H1 (cell line): ENCODE results near the gene ZNF407. TPM values are rescaled to one million over a fixed set of nuclear protein-coding genes. Genes with fewer than 3 reads are reported as not detected.

Source experiments
- CBX8 ChIP-seq: fragments of 300-800, 300-1000 bp; sonication (generic); IDR thresholded peaks from 2 replicates; pipeline ENCODE4 v1.7.1; 2016; ENCODE audit warnings: low read depth, low read length, borderline replicate concordance
- CEBPB ChIP-seq: IDR thresholded peaks from 2 replicates; pipeline ENCODE4 v1.6.1; 2012; ENCODE audit warnings: low read depth, low read length
- CTBP2 ChIP-seq: IDR thresholded peaks from 2 replicates; pipeline ENCODE4 v1.7.0; 2011; ENCODE audit warnings: borderline replicate concordance, mild to moderate bottlenecking, moderate library complexity, mixed read lengths, low read length; ENCODE audit not compliant: insufficient read depth, insufficient read length
- EP300 ChIP-seq, 2 experiments: IDR thresholded peaks; 1 replicate in 1 of 2; 2 replicates in 1 of 2; pipeline ENCODE4 v1.6.1; 2011 to 2012; ENCODE audit warnings: low read depth in 2 of 2, low read length in 2 of 2, mild to moderate bottlenecking in 2 of 2, borderline replicate concordance in 1 of 2, inconsistent platforms in 1 of 2, moderate library complexity in 1 of 2
- PHF8 ChIP-seq: fragments of 200-600 bp; sonication (generic); conservative IDR thresholded peaks from 2 replicates; pipeline ENCODE4 v1.7.1; 2012; ENCODE audit warnings: low read depth, mild to moderate bottlenecking, inconsistent platforms, low read length, moderate library complexity
- polyA plus RNA-seq, 7 experiments: library from polyadenylated mRNA; depleted of rRNA in 3 of 7; stranded (reverse) in 5 of 7; unstranded in 2 of 7; fragments of >200 nt in 5 of 7; fragments of 200-250 nt in 2 of 7; gene quantifications; 1 replicate in 5 of 7; 2 replicates in 1 of 7; 4 replicates in 1 of 7; pipeline versions ENCODE4 v1.2.1 to v1.2.3, GENCODE V29; 2011 to 2013; ENCODE audit warnings: missing spikeins in 2 of 7, mixed read lengths in 2 of 7
- total RNA-seq: library from RNA; stranded (reverse); fragmentation: NEBNext Ultra II Directional; extraction: Animal tissue kit (Norgen Biotek cat#: 25700); gene quantifications from 2 replicates; pipeline ENCODE4 v1.2.1, GENCODE V29; 2021
- TF ChIP-seq, protein P1 (sequence below): fragments of 300-600 bp; sonication (generic); IDR thresholded peaks from 2 replicates; pipeline ENCODE4 v1.7.1; 2012; ENCODE audit warnings: low read length, moderate library complexity, mild to moderate bottlenecking, inconsistent platforms; ENCODE audit not compliant: insufficient replicate concordance
- TF ChIP-seq, protein P2 (sequence below): IDR thresholded peaks from 2 replicates; pipeline ENCODE4 v1.6.1; 2012; ENCODE audit warnings: inconsistent platforms
- TF ChIP-seq, protein P3 (sequence below): IDR thresholded peaks from 2 replicates; pipeline ENCODE4 v1.6.1; 2011; ENCODE audit warnings: low read length, improper control_type of control experiment

Gene ZNF407
- total and polyA plus RNA-seq, 2 of the 8 experiments (the other 6 are each of a cell fraction or from before 2014, with no cell fraction given): 1.5 to 6.8 TPM

DNA sequence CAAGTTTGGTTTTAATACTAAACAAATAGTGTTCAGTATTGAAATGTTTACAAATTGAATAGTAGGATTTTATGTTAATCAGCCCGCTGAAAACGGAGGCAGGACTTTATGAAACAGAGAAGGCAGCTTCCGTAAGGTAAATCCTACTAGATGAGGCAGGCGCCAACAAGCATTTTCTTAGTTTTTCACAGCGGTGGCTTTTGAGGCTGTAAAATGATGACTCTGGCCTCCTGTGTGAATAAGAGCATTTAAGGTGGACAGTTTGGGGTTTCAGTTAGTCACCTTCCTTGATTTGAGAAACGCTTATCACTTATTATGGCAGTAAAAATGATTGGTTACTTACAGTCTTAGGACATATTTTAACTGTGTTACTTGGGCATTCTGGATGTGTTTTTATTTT lies 398.4 kb downstream of the ZNF407 start (continued):
- TF ChIP-seq, protein P1, sequence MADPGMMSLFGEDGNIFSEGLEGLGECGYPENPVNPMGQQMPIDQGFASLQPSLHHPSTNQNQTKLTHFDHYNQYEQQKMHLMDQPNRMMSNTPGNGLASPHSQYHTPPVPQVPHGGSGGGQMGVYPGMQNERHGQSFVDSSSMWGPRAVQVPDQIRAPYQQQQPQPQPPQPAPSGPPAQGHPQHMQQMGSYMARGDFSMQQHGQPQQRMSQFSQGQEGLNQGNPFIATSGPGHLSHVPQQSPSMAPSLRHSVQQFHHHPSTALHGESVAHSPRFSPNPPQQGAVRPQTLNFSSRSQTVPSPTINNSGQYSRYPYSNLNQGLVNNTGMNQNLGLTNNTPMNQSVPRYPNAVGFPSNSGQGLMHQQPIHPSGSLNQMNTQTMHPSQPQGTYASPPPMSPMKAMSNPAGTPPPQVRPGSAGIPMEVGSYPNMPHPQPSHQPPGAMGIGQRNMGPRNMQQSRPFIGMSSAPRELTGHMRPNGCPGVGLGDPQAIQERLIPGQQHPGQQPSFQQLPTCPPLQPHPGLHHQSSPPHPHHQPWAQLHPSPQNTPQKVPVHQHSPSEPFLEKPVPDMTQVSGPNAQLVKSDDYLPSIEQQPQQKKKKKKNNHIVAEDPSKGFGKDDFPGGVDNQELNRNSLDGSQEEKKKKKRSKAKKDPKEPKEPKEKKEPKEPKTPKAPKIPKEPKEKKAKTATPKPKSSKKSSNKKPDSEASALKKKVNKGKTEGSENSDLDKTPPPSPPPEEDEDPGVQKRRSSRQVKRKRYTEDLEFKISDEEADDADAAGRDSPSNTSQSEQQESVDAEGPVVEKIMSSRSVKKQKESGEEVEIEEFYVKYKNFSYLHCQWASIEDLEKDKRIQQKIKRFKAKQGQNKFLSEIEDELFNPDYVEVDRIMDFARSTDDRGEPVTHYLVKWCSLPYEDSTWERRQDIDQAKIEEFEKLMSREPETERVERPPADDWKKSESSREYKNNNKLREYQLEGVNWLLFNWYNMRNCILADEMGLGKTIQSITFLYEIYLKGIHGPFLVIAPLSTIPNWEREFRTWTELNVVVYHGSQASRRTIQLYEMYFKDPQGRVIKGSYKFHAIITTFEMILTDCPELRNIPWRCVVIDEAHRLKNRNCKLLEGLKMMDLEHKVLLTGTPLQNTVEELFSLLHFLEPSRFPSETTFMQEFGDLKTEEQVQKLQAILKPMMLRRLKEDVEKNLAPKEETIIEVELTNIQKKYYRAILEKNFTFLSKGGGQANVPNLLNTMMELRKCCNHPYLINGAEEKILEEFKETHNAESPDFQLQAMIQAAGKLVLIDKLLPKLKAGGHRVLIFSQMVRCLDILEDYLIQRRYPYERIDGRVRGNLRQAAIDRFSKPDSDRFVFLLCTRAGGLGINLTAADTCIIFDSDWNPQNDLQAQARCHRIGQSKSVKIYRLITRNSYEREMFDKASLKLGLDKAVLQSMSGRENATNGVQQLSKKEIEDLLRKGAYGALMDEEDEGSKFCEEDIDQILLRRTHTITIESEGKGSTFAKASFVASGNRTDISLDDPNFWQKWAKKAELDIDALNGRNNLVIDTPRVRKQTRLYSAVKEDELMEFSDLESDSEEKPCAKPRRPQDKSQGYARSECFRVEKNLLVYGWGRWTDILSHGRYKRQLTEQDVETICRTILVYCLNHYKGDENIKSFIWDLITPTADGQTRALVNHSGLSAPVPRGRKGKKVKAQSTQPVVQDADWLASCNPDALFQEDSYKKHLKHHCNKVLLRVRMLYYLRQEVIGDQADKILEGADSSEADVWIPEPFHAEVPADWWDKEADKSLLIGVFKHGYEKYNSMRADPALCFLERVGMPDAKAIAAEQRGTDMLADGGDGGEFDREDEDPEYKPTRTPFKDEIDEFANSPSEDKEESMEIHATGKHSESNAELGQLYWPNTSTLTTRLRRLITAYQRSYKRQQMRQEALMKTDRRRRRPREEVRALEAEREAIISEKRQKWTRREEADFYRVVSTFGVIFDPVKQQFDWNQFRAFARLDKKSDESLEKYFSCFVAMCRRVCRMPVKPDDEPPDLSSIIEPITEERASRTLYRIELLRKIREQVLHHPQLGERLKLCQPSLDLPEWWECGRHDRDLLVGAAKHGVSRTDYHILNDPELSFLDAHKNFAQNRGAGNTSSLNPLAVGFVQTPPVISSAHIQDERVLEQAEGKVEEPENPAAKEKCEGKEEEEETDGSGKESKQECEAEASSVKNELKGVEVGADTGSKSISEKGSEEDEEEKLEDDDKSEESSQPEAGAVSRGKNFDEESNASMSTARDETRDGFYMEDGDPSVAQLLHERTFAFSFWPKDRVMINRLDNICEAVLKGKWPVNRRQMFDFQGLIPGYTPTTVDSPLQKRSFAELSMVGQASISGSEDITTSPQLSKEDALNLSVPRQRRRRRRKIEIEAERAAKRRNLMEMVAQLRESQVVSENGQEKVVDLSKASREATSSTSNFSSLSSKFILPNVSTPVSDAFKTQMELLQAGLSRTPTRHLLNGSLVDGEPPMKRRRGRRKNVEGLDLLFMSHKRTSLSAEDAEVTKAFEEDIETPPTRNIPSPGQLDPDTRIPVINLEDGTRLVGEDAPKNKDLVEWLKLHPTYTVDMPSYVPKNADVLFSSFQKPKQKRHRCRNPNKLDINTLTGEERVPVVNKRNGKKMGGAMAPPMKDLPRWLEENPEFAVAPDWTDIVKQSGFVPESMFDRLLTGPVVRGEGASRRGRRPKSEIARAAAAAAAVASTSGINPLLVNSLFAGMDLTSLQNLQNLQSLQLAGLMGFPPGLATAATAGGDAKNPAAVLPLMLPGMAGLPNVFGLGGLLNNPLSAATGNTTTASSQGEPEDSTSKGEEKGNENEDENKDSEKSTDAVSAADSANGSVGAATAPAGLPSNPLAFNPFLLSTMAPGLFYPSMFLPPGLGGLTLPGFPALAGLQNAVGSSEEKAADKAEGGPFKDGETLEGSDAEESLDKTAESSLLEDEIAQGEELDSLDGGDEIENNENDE: no peak
- TF ChIP-seq, protein P2, sequence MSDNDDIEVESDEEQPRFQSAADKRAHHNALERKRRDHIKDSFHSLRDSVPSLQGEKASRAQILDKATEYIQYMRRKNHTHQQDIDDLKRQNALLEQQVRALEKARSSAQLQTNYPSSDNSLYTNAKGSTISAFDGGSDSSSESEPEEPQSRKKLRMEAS: no peak
- TF ChIP-seq PHF8 (no peak), EP300 (IDR thresholded peaks at IDR 0.05; ENCODE audit: borderline replicate concordance in 1 of 2, low read depth in 2 of 2, low read length in 2 of 2) (no peak), CTBP2 (no peak), CBX8 (no peak), CEBPB (no peak)
- TF ChIP-seq, protein P3, sequence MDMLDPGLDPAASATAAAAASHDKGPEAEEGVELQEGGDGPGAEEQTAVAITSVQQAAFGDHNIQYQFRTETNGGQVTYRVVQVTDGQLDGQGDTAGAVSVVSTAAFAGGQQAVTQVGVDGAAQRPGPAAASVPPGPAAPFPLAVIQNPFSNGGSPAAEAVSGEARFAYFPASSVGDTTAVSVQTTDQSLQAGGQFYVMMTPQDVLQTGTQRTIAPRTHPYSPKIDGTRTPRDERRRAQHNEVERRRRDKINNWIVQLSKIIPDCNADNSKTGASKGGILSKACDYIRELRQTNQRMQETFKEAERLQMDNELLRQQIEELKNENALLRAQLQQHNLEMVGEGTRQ: no peak
